OCI-LY1 (cell line): Measurements from ENCODE around the gene CYTH4.

Experiments used
- H2AFZ ChIP-seq: fragments of 200-600 bp; sonication (generic), shearing (Covaris generic); 2 replicates; pipeline ENCODE4 v1.6.0; 2014; ENCODE audit warnings: antibody characterized with exemption, mild to moderate bottlenecking, low read length
- H3F3A ChIP-seq: fragments of 200-600 bp; sonication (generic), shearing (Covaris generic); 2 replicates; pipeline ENCODE4 v1.6.0; 2014; ENCODE audit warnings: mild to moderate bottlenecking, antibody characterized with exemption, low read length, moderate library complexity; ENCODE audit not compliant: insufficient read depth
- H3K27ac ChIP-seq: fragments of 200-600 bp; sonication (generic); 2 replicates; pipeline ENCODE4 v1.5.1; 2014; ENCODE audit warnings: low read length, mixed run types, mild to moderate bottlenecking, low read depth; ENCODE audit not compliant: poor library complexity, severe bottlenecking
- H3K27me3 ChIP-seq: fragments of 200-600 bp; sonication (generic); 2 replicates; pipeline ENCODE4 v1.6.0; 2014; ENCODE audit warnings: antibody characterized with exemption, mild to moderate bottlenecking, low read length, moderate library complexity; ENCODE audit not compliant: insufficient read depth
- H3K36me3 ChIP-seq: fragments of 200-600 bp; sonication (generic); 2 replicates; pipeline ENCODE4 v1.6.1; 2014; ENCODE audit warnings: mild to moderate bottlenecking, antibody characterized with exemption, low read length, moderate library complexity, mixed read lengths; ENCODE audit not compliant: insufficient read depth
- H3K4me1 ChIP-seq: fragments of 200-600 bp; sonication (generic); 2 replicates; pipeline ENCODE4 v1.5.1; 2014; ENCODE audit warnings: mild to moderate bottlenecking, low read length, moderate library complexity; ENCODE audit not compliant: insufficient read depth, severe bottlenecking
- H3K4me2 ChIP-seq: fragments of 200-600 bp; sonication (generic), shearing (Covaris generic); 2 replicates; pipeline ENCODE4 v1.6.1; 2014; ENCODE audit warnings: low read length
- H3K4me3 ChIP-seq: fragments of 200-600 bp; sonication (generic); 2 replicates; pipeline ENCODE4 v1.5.1; 2014; ENCODE audit warnings: low read length, low read depth, mild to moderate bottlenecking, mixed read lengths; ENCODE audit not compliant: poor library complexity, severe bottlenecking
- H3K79me2 ChIP-seq: fragments of 200-600 bp; shearing (Covaris generic); 2 replicates; pipeline ENCODE4 v1.6.1; 2016; ENCODE audit warnings: mixed run types, low read length, mixed read lengths; ENCODE audit not compliant: insufficient read depth
- H3K9ac ChIP-seq: fragments of 200-600 bp; sonication (generic), shearing (Covaris generic); 2 replicates; pipeline ENCODE4 v1.6.1; 2014; ENCODE audit warnings: mild to moderate bottlenecking, low read length, mixed read lengths
- H3K9me2 ChIP-seq: fragments of 200-600 bp; sonication (generic), shearing (Covaris generic); 2 replicates; pipeline ENCODE4 v1.6.1; 2014; ENCODE audit warnings: low read depth, mild to moderate bottlenecking, low read length, mixed read lengths
- H3K9me3 ChIP-seq: fragments of 200-600 bp; shearing (Covaris generic); 2 replicates; pipeline ENCODE4 v1.6.1; 2014; ENCODE audit warnings: low read length, mixed read lengths
- H4K20me1 ChIP-seq: fragments of 200-600 bp; sonication (generic), shearing (Covaris generic); 2 replicates; pipeline ENCODE4 v1.6.0; 2016; ENCODE audit warnings: mild to moderate bottlenecking, low read length; ENCODE audit not compliant: insufficient read depth
- CTCF ChIP-seq: fragments of 200-600 bp; sonication (generic), shearing (Covaris generic); IDR thresholded peaks from 2 replicates; pipeline ENCODE4 v1.5.1; 2017; ENCODE audit warnings: mild to moderate bottlenecking, antibody characterized with exemption, low read length, moderate library complexity, mixed read lengths
- EZH2 ChIP-seq: fragments of 200-600 bp; sonication (generic), shearing (Covaris generic); IDR thresholded peaks from 2 replicates; pipeline ENCODE4 v1.8.0; 2017; ENCODE audit warnings: borderline replicate concordance, mixed run types, mild to moderate bottlenecking, antibody characterized with exemption, low read length, moderate library complexity, mixed read lengths

The CYTH4 gene

GRCh38 chr22:37281646-37282384 lies 493 bp upstream of the CYTH4 start:
- Histone ChIP-seq H3K27me3 (peaks cover 11% of the 10 kb centered on the region; the same call in 1 of the 2 replicates), H3K4me2 (peak overlapping the region; percentile 57), H3K27ac (no peak overlapping the region), H4K20me1 (no peaks in the 10 kb centered on the region), H3K79me2 (no peaks in the 10 kb centered on the region), H2AFZ (no peak overlapping the region), H3K9ac (peak overlapping the region; percentile 36; the same call in 1 of the 2 replicates), H3K36me3 (no peaks in the 10 kb centered on the region; the same call in 1 of the 2 replicates), H3F3A (no peaks in the 10 kb centered on the region), H3K9me3 (no peaks in the 10 kb centered on the region; the same call in 1 of the 2 replicates), H3K4me3 (peak overlapping the region; percentile 55), H3K9me2 (no peaks in the 10 kb centered on the region), H3K4me1 (peaks cover 33% of the 10 kb centered on the region)
- TF ChIP-seq EZH2 (no peak), CTCF (no peak)

DNA sequence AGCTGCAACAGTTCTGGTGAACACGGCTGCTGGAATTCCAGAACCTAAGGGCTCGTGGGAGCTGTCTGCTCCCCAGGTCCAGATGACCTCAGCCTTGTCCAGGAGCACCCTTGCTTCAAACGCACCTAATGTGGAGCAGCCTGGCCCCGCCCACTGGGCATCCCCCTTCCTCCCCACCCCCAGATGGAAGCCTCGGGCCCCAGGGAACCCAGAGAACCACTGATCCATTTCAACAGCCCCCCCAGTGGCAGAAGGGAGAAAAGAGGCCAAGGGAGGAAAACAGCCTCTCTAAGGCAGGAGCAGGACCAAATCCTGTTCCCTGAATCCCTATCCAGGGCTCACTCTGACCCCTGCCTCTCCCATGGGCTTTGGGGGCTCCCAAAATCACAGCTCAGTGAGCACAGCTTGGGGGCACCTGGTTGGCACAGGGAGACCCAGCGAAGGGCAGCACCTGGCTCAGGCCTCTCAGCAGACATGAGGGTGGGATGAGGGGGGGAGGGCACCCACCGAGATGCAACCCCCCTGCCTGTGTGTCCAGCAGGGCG lies 1.2 kb downstream of the CYTH4 start:
- peak overlapping the region; percentile 30; the same call in 1 of the 2 replicates for H3K9ac ChIP-seq

More for the DNA sequence above, 1.2 kb downstream of the CYTH4 start:
- Histone ChIP-seq H3K9me2 (no peaks in the 10 kb centered on the region), H3K79me2 (no peaks in the 10 kb centered on the region), H2AFZ (no peak overlapping the region), H3K27ac (peak overlapping the region; percentile 71), H4K20me1 (no peaks in the 10 kb centered on the region), H3K27me3 (peaks cover 11% of the 10 kb centered on the region; the same call in 1 of the 2 replicates), H3F3A (no peaks in the 10 kb centered on the region), H3K4me3 (peak overlapping the region; percentile 55), H3K4me2 (peak overlapping the region; percentile 57), H3K36me3 (no peaks in the 10 kb centered on the region; the same call in 1 of the 2 replicates), H3K4me1 (peaks cover 33% of the 10 kb centered on the region), H3K9me3 (no peaks in the 10 kb centered on the region; the same call in 1 of the 2 replicates)
- TF ChIP-seq CTCF, result peak; percentile 6; the same call in 1 of the 2 replicates
- TF ChIP-seq EZH2, result no peak
